Natural killer cell treated with Interleukin-12 subunit alpha and Interleukin-12 subunit beta and Interleukin-15 and Interleukin-18, amount 100 ng/mL, for 72 hours (primary cell): ENCODE results near the gene LZTR1. TPM values are rescaled to one million over a fixed set of nuclear protein-coding genes. Genes with fewer than 3 reads are reported as not detected.

Experiments used
- ATAC-seq, 2 donors: fragments of 150-1000 bp; cut with Tn5 transposase in 1 of 2; sonication (Bioruptor Pico), chemical (Tn5 transposase) in 1 of 2; 2 replicates each; pipeline ENCODE4 v1.10.0; 2021
- DNase-seq: peaks from one replicate; pipeline ENCODE4 v3.0.0; 2022; ENCODE audit warnings: low spot score
- H3K27ac Mint-ChIP-seq, 2 donors: 1 replicate in 1 of 2; 2 replicates in 1 of 2; pipeline ENCODE4 v1.8.0; 2022; ENCODE audit warnings: mixed read lengths in 2 of 2, mild to moderate bottlenecking in 1 of 2, moderate library complexity in 1 of 2
- H3K27me3 Mint-ChIP-seq, 2 donors: 1 replicate in 1 of 2; 2 replicates in 1 of 2; pipeline ENCODE4 v1.8.0; 2022; ENCODE audit warnings: mixed read lengths in 2 of 2
- H3K36me3 Mint-ChIP-seq: one replicate; pipeline ENCODE4 v1.8.0; 2022; ENCODE audit warnings: mixed read lengths
- H3K4me1 Mint-ChIP-seq, 2 donors: 1 replicate in 1 of 2; 2 replicates in 1 of 2; pipeline ENCODE4 v1.8.0; 2022; ENCODE audit warnings: low read depth in 2 of 2, mixed read lengths in 2 of 2, mild to moderate bottlenecking in 1 of 2
- H3K4me3 Mint-ChIP-seq: one replicate; pipeline ENCODE4 v1.8.0; 2022; ENCODE audit warnings: mixed read lengths
- H3K9me3 Mint-ChIP-seq: 2 replicates; pipeline ENCODE4 v1.8.0; 2022; ENCODE audit warnings: mixed read lengths
- total RNA-seq, 2 donors: library from RNA; stranded (reverse); gene quantifications; one replicate each; pipeline ENCODE4 v1.2.3, GENCODE V29; 2022

The LZTR1 gene
- total RNA-seq, 2 donors from 2014 or later = 76.2 to 133 TPM

DNA sequence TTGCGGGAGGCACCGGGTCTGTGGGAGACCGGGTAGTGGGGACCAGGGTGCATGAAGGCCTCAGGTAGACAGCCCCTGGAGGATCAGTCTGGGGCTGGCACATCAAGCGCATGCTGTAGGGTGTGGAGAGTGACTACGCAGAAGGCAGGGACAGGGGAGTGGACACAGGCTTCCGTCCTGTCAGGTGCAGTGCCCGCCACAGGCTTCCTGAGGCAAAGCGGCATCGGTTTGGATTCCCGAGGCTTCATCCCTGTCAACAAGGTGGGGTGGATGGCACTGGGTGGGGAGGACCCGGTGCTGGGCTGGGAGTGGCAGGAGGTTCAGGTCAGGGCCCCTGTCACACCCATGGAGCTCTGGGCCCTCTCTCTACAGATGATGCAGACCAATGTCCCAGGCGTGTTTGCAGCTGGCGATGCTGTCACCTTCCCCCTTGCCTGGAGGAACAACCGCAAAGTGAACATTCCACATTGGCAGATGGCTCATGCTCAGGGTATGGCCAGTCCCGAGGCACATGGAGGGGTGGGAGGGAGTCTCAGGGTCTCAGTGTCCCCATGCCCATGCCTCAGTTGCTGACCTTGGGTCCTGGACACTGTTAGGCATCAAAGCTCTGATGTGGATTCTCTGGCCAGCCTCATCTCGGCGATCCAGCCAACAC, 4.5 kb upstream of the LZTR1 start:
- H3K9me3 Mint-ChIP-seq = no peaks in the 10 kb centered on the region
- H3K4me1 Mint-ChIP-seq = peaks cover 18 to 24% of the 10 kb centered on the region in 2 donors
- H3K36me3 Mint-ChIP-seq = no peaks in the 10 kb centered on the region
- no peak for DNase-seq
- no peaks in the 10 kb centered on the region for H3K27me3 Mint-ChIP-seq
- no peak overlapping the region for H3K27ac Mint-ChIP-seq
- no peak overlapping the region for H3K4me3 Mint-ChIP-seq
- no peak for ATAC-seq

DNA sequence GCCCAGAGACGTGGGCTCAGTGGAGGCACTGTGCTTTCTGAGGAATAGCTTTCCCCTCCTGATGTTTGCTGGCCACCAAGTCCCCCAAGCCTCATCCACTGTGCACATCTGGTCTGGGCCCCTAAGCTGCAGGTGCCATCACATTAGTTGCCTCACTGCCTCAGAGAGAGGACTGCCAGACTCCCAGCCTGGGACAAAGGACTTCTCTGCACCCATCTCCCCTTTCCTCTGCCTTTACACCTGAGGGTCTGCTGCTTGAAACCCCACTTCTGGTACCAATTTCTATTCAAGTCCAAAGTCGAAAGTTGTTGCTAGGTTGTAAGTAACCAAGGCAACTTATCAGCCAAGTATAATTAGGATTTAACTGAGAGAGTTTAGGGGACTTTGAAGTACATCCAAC, 3.7 kb upstream of the LZTR1 start:
- Mint-ChIP-seq H3K4me3 (no peak overlapping the region), H3K36me3 (no peaks in the 10 kb centered on the region), H3K9me3 (no peaks in the 10 kb centered on the region), H3K27ac (peak overlapping the region in 1 of 2 donors; percentile 37), H3K4me1 (peaks cover 23 to 28% of the 10 kb centered on the region in 2 donors), H3K27me3 (no peaks in the 10 kb centered on the region)
- ATAC-seq = no peak
- no peak for DNase-seq

DNA sequence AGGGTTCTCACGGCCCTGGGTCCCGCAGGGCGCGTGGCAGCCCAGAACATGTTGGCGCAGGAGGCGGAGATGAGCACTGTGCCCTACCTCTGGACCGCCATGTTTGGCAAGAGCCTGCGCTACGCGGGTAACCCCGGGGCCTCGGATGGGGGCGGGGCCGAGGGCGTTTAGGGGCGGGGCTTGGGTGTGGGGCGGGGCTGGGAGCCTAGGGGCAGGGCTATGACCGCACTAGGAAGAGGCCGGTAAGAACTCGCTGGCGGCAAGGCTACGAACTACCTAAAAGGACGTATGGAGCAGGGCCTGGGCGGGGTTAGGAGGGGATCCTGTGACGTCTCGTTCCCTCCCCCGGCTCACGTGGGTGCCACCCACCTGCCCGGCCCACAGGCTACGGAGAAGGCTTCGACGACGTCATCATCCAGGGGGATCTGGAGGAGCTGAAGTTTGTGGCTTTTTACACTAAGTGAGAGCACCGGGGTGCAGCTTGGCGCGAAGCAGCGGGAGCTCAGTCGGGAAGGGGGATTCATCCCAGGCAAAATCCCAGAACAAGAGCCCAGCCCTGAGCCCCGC, 2.8 kb upstream of the LZTR1 start:
- H3K27me3 Mint-ChIP-seq = no peaks in the 10 kb centered on the region
- no peaks in the 10 kb centered on the region for H3K9me3 Mint-ChIP-seq
- peak; percentile 81 for DNase-seq
- H3K4me1 Mint-ChIP-seq = peaks cover 31 to 35% of the 10 kb centered on the region in 2 donors
- H3K4me3 Mint-ChIP-seq = peak overlapping the region; percentile 62
- peaks cover 4% of the 10 kb centered on the region for H3K36me3 Mint-ChIP-seq
- peak; percentile 69 to 83 for ATAC-seq
- H3K27ac Mint-ChIP-seq = peak overlapping the region; percentile 33 to 37

DNA sequence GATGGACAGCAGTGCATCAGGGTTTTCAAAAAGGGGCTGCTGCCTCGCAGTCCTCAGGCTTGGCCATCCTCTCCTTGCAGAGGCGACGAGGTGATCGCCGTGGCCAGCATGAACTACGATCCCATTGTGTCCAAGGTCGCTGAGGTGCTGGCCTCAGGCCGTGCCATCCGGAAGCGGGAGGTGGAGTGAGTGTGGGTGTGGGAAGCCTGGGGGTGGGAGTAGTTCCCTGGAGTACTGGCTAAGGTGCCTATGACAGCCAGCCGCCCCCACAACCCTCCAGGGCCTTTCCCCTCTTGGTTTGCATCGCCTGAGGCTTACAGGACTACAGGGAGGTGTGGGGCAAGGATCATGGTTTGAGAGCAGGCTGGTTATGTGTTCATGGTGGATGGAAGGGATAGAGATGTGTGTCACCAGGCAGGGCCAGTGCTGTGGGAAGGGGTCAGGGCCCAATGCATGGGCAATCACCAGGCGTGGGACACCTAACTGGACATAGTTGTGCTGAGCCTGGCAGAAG, 2.1 kb upstream of the LZTR1 start:
- Mint-ChIP-seq H3K36me3 (peaks cover 4% of the 10 kb centered on the region), H3K4me1 (peaks cover 31 to 35% of the 10 kb centered on the region in 2 donors), H3K27ac (peak overlapping the region; percentile 37 to 94), H3K4me3 (no peak overlapping the region), H3K9me3 (no peaks in the 10 kb centered on the region), H3K27me3 (no peaks in the 10 kb centered on the region)
- ATAC-seq = no peak
- no peak for DNase-seq

DNA sequence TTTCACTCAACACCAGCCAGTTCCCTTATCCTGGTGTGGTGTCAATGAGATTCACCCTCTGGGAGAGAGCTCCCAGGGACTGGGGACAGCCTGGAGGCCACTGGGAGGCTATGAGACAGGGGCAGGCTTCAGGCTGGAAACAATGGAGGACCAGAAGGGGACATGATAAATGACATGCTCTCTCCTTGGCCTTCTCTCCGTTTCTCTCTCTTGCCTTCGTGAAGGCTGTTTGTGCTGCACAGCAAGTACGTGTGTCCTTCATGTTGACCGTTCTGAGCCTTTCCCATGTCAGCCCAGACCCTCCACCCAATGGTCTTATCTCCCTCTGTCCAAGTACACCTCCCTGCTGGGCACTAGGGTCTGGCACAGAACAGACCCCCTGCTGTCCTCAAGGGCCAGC, 1.6 kb upstream of the LZTR1 start:
- Mint-ChIP-seq H3K4me1 (peaks cover 31 to 35% of the 10 kb centered on the region in 2 donors), H3K27ac (peak overlapping the region; percentile 83 to 94), H3K4me3 (peak overlapping the region; percentile 97), H3K36me3 (peaks cover 4% of the 10 kb centered on the region), H3K27me3 (no peaks in the 10 kb centered on the region), H3K9me3 (no peaks in the 10 kb centered on the region)
- DNase-seq = no peak
- ATAC-seq = no peak

DNA sequence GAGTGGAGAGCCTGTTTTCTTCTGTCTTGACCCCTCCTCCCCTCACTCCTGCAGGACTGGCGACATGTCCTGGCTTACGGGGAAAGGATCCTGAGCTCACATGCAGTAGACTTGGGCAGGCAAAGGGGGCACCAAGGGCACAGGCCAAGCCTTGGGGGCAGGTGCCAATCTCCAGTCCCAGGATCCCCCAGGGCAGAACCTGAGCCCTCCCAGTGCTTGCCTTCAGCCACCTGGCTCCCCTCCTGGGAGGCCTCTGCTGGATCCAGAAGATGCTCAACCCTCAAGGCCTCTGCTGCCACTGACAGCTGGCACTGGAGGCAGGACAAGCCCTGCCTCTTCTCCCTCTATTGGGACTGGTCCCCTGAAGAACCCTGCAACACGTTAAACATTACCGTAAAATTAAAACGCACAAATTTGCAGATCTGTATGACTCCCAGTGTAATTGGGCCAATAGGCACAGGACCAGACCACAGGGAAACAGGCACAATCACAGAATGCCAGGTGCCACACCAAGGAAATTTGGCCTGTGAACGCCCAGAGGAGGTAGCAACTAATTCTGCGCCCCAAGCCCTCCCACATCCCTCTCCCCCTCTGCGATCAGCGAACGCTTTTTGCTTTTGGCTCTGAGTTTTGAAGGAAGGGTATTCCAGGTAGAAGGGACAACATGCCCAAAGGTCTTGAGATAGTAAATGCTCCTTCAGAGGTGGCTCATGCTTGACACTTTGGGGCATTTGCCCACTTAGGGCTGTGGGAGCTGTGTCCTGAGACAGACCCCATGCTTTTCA, 967 bp upstream of the LZTR1 start:
- no peaks in the 10 kb centered on the region for H3K27me3 Mint-ChIP-seq
- peak overlapping the region; percentile 97 for H3K4me3 Mint-ChIP-seq
- no peaks in the 10 kb centered on the region for H3K9me3 Mint-ChIP-seq
- ATAC-seq (no peak), DNase-seq (no peak)
- H3K36me3 Mint-ChIP-seq = peaks cover 5% of the 10 kb centered on the region
- peak overlapping the region; percentile 83 to 94 for H3K27ac Mint-ChIP-seq
- peaks cover 31 to 32% of the 10 kb centered on the region in 2 donors for H3K4me1 Mint-ChIP-seq

DNA sequence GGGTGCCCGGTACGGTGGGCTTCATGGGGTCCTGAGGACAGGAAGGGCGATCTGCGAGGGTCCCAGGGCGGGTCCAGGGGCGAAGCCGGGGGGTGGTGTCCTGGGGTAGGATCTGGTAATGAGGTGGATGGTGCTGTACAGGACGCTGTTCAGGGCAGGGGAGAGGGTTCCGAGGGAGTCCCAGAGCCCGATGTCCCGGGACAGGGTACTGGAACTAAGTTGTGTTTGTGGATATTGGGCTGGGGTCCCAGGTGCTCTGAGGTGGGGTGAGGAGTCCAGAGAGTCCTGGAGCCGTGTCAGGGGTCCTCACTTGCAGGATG, 426 bp downstream of the LZTR1 start:
- DNase-seq = no peak
- Mint-ChIP-seq H3K36me3 (peaks cover 11% of the 10 kb centered on the region), H3K4me3 (peak overlapping the region; percentile 97), H3K9me3 (no peaks in the 10 kb centered on the region), H3K4me1 (peaks cover 34 to 37% of the 10 kb centered on the region in 2 donors), H3K27me3 (no peaks in the 10 kb centered on the region), H3K27ac (peak overlapping the region; percentile 83 to 94)
- ATAC-seq = peak; percentile 1 to 42

DNA sequence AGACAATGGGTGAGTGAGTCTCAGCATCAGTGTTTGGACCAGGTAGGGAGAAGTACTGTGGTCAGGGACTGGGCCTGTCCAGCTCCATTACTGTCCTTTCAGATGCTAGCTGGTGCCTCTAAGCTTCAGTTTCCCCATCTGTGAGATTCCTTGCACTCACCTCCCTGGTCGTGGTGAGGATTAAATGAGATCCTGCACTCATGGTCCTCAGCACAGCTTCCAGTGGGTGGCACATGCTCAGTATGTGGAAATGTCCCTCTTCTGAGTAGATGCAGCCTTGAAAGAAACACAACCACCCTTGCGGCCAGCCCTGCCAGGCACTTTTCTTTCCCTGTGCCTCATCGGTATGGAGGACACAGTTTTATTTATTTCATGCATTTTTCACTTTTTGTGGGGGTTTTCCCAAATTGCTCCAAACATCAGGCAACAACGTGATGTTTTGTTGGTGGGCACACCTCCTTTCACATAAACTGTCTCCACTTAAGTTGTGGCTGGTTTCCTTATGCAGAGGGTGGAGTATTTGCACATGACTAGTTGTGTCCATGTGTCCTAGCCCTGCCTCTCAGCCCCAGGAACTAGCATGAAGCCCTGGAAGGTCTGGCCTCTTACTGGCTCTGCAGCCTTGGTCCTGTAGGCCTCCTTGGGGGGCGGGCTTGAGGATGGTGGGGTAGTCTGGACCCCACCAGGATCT, 1.1 kb downstream of the LZTR1 start:
- Mint-ChIP-seq H3K27me3 (no peaks in the 10 kb centered on the region), H3K27ac (peak overlapping the region; percentile 83 to 94), H3K4me3 (peak overlapping the region; percentile 97), H3K9me3 (no peaks in the 10 kb centered on the region), H3K4me1 (peaks cover 34 to 37% of the 10 kb centered on the region in 2 donors), H3K36me3 (peaks cover 11% of the 10 kb centered on the region)
- ATAC-seq (no peak), DNase-seq (no peak)

DNA sequence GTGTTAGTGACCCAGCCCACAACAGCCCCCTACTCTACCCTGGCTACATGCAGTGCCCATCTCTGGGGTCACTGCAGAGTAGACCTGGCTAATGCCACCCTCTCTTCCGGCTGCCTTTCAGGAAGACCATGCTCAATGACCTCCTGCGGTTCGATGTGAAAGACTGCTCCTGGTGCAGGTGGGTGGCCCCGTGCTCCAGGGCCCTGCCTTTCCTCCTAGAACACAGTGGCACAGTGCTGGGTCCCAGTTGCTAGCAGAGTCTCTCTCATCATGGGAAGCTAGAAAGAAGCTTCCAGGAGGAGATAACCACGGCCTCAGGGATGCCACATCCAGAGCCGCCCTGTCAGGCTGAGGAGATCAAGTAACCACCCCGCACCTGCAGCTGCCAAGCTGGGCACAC, 3.6 kb downstream of the LZTR1 start:
- H3K27me3 Mint-ChIP-seq = no peaks in the 10 kb centered on the region
- H3K4me1 Mint-ChIP-seq = peaks cover 21 to 27% of the 10 kb centered on the region in 2 donors
- no peak for ATAC-seq
- H3K36me3 Mint-ChIP-seq = peaks cover 11% of the 10 kb centered on the region
- H3K9me3 Mint-ChIP-seq = no peaks in the 10 kb centered on the region
- no peak overlapping the region for H3K27ac Mint-ChIP-seq
- H3K4me3 Mint-ChIP-seq = no peak overlapping the region
- DNase-seq = no peak

DNA sequence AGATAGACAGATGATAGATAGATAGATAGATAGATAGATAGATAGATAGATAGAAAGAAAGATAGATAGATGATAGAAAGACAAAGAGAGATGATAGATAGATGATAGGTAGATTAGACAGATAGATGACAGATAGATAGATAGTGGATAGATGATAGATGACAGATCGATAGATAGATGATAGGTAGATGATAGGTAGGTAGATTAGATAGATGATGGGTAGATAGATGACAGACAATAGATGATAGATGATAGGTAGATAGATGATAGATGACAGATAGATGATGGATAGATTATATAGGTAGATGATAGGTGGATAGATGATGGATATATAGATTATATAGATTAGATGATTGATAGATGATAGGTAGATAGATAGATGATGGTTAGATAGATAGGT, 4.3 kb downstream of the LZTR1 start:
- no peak for DNase-seq
- ATAC-seq = no peak
- H3K27me3 Mint-ChIP-seq = no peaks in the 10 kb centered on the region
- peaks cover 19 to 25% of the 10 kb centered on the region in 2 donors for H3K4me1 Mint-ChIP-seq
- H3K9me3 Mint-ChIP-seq = no peaks in the 10 kb centered on the region
- peaks cover 11% of the 10 kb centered on the region for H3K36me3 Mint-ChIP-seq
- no peak overlapping the region for H3K27ac Mint-ChIP-seq
- no peak overlapping the region for H3K4me3 Mint-ChIP-seq

DNA sequence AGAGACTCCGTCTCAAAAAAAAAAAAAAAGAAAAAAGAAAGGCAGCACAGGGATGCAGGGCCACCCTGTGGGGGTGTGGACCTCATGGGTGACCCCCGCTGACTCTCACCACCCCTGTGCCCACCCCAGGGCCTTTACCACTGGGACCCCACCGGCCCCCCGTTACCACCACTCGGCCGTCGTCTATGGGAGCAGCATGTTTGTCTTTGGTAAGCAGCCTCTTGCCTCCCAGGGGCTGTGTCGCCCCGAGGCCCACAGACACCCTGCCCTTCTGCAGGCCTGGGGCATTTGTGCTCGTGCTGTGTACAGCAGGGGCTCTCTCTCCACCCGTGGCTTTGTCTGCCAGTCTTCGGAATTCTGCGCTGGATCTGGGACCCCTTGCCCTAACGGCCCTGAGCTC, 5.3 kb downstream of the LZTR1 start:
- Mint-ChIP-seq H3K27ac (no peak overlapping the region), H3K4me1 (peaks cover 16 to 22% of the 10 kb centered on the region in 2 donors), H3K4me3 (no peak overlapping the region), H3K36me3 (peaks cover 11% of the 10 kb centered on the region), H3K27me3 (no peaks in the 10 kb centered on the region), H3K9me3 (no peaks in the 10 kb centered on the region)
- ATAC-seq = no peak
- DNase-seq = no peak

DNA sequence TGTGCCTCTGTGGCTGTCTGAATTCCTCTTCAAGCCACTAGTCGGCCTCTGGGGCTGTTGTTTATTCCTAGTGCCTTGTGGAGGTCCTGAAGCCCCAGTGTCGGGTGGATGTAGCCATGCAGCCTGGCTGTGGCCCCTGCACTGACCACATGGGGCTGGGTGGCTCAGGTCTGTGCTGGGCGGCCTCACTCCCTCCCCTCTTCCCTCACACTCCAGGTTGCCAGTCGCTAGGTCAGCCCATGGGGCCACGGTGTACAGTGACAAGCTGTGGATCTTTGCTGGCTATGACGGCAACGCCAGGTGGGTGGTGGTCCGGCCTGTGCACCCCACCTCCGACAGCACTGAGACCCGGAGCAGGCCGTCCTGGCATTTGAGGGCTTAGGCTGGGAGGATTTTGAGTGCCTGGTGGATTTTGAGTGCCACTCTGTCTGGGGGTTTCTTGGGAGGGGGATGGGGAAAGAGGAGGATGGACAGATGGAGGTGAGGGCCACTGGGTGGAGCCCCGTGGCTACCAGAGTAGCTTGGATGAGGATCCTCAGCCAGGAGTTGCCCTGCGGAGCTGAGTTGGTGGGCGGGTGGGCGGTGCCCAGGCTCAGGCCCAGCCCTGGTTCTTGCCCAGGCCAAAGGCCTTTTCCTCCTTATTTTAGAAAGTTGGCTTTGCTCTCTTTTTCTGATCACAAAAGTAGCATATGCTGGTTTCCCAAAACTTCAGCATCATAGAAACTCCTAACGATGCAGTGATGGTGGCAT, 6.7 kb downstream of the LZTR1 start:
- no peaks in the 10 kb centered on the region for H3K27me3 Mint-ChIP-seq
- H3K9me3 Mint-ChIP-seq = no peaks in the 10 kb centered on the region
- no peak overlapping the region for H3K27ac Mint-ChIP-seq
- H3K4me1 Mint-ChIP-seq = peaks cover 8 to 11% of the 10 kb centered on the region in 2 donors
- ATAC-seq = no peak
- peaks cover 11% of the 10 kb centered on the region for H3K36me3 Mint-ChIP-seq
- no peak overlapping the region for H3K4me3 Mint-ChIP-seq
- no peak for DNase-seq
